GM12864 (cell line): ENCODE results near the gene CFB.

ENCODE experiments used
- DNase-seq: peaks from one replicate; pipeline ENCODE4 v3.0.0-alpha.2; 2011; ENCODE audit warnings: low read depth
- H3K4me3 ChIP-seq: 2 replicates; pipeline ENCODE4 v1.5.1; 2011; ENCODE audit warnings: mild to moderate bottlenecking, low read depth, low read length, control low read depth
- TF ChIP-seq, protein P1 (sequence below): IDR thresholded peaks from 2 replicates; pipeline ENCODE4 v1.5.1; 2011; ENCODE audit warnings: low read depth, mild to moderate bottlenecking, moderate library complexity, low read length, control low read depth, inconsistent platforms; ENCODE audit errors: missing control alignments

Gene CFB

DNA sequence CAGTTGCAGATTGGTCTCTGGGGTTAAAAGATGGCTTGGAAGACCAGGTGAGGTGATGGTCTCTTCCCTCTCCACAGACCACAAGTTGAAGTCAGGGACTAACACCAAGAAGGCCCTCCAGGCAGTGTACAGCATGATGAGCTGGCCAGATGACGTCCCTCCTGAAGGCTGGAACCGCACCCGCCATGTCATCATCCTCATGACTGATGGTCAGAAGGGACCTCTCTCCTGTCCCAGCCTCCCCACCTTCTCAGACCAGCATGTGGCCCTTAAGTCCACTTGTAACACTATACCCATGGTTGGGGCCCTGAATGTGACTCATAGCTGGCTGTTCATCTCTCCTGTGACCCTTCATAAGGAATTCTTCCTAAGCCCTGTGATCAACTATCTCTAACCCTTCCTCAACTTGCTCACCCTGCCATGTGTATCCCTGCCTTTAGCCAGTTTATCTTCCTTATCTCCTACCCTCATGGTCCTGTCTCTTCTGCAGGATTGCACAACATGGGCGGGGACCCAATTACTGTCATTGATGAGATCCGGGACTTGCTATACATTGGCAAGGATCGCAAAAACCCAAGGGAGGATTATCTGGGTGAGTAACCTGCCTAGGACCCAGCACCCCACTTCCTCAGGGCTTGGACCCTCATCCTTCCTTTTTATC lies 3.0 kb downstream of the CFB start:
- DNase-seq: no peak
- TF ChIP-seq, protein P1, sequence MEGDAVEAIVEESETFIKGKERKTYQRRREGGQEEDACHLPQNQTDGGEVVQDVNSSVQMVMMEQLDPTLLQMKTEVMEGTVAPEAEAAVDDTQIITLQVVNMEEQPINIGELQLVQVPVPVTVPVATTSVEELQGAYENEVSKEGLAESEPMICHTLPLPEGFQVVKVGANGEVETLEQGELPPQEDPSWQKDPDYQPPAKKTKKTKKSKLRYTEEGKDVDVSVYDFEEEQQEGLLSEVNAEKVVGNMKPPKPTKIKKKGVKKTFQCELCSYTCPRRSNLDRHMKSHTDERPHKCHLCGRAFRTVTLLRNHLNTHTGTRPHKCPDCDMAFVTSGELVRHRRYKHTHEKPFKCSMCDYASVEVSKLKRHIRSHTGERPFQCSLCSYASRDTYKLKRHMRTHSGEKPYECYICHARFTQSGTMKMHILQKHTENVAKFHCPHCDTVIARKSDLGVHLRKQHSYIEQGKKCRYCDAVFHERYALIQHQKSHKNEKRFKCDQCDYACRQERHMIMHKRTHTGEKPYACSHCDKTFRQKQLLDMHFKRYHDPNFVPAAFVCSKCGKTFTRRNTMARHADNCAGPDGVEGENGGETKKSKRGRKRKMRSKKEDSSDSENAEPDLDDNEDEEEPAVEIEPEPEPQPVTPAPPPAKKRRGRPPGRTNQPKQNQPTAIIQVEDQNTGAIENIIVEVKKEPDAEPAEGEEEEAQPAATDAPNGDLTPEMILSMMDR: no peak

DNA sequence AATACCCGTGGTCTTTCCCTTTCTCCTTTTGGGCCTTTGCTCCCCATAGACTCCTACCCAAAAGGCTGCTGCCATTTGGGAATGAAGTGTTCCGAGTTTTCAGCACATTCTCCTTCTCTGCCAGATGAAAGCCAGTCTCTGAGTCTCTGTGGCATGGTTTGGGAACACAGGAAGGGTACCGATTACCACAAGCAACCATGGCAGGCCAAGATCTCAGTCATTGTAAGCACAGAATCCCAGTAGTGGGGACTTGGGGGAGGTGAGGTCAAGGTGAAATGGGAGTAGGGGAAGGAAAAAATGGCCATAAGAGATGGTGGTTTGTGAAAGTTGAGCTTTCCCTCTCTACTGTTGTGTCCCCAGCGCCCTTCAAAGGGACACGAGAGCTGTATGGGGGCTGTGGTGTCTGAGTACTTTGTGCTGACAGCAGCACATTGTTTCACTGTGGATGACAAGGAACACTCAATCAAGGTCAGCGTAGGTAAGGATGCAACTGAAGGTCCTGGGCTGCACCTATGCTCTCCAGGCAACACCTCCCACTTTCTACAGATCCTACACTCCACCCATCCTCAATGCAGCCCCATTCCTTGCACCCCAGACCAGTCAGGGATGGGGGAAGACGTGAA lies 4.1 kb downstream of the CFB start:
- TF ChIP-seq, protein P1: no peak
- DNase-seq: no peak
- H3K4me3 ChIP-seq: no peak overlapping the region

More for the DNA sequence above, 3.0 kb downstream of the CFB start:
- H3K4me3 ChIP-seq: no peak overlapping the region

DNA sequence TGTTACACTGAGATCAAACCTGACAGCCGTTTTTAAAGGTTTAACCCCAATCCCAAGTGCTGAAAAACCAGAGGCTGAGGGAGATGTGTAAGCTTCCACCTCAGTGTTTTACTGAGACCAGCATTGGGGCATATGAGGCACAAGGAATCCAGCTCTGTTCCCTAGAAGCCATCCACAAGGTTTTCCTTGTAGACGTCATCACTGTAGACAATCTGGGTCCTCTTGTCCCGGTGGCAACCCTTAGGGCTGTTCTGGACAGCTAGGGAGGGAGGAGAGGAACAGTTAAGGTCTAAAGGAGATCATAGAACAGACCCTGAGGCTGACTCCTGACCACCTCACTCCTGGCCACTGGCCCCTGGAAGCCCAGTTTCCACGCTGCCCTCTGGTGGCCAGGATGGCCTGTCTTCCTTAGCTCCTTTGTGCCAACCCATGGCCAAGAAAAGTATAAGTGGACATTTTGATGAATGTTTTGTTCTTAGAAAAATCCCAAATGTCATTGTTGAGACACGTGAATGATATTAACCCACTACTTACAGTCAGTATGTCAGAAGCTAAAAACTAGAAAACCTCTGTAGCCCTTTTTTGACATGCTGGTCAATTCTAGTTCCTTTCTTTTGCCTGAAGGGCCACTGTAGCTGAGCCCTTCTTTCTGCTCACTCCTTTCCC lies 6.4 kb downstream of the CFB start:
- no peak overlapping the region for H3K4me3 ChIP-seq
- no peak for DNase-seq
- TF ChIP-seq, protein P1: peak; percentile 41

DNA sequence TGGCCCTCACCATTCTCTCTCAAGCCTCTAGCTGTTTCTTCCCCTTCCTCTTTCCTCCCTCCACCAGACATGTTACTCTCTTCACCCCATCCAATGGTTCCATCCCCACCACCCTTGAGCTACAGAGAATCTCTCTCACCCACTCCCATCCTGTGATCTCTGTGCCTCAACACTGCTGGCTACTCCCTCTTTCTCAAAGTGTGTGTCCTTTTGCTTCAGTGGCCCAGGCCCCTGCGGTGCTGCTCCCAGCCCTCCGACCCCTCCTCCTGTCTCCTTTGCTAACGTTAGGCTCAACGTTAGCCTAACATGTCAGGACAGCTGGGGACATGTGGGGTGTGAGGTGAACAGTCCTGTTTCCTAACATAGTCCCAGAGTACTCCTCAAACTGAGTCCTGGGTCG lies 7.0 kb downstream of the CFB start:
- TF ChIP-seq, protein P1: no peak
- H3K4me3 ChIP-seq: no peak overlapping the region
- DNase-seq: no peak

DNA sequence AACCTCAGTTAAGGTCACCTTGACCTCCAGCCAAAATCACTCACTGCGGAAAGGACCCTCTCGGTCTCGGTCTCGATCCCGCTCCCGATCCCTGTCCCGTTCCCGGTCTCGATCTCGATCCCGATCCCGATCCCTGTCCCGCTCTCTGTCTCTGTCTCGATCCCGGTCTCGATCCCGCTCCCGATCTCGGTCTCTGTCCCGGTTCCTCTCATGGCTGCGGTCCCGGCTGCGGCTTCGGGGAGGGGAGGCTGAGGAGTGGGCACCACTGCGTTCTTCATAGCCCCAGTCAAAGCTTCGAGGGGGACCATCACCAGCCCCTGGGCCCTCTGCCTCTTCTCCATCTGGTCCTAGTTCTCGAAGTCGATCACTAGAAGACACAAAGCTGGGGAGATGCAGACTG lies 8.6 kb downstream of the CFB start:
- TF ChIP-seq, protein P1: no peak
- H3K4me3 ChIP-seq: no peak overlapping the region
- DNase-seq: no peak

DNA sequence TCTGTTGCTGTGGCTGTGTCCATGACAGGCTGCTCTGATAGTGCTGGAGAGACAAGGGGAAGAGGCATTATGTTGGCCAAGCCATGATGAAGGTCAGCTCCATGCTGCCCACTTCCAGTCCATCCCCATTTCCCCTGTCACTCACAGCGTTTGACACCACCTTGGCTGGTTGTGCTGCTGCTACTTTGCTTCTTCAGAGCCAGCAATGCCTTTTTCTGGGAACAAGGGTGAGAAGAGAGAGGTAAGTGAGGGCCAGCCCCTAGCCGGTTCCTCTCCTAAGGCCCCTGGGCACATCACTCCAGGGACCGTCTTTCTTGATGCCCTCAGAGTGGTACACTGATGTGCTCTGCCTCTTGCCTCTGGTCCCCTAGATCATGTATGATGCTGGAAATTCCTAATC lies 10.9 kb downstream of the CFB start:
- no peak overlapping the region for H3K4me3 ChIP-seq
- TF ChIP-seq, protein P1: no peak
- DNase-seq: no peak
